Measurements from ENCODE around the gene CARMIL1.
"Not testable (repeated sequence)": the region's sequence is repeated elsewhere in the genome, so short reads cannot be mapped to it uniquely, and the experiment has no call there.

GRCh38 chr6:25382476-25382875, 103.3 kb downstream of the CARMIL1 start:
- TF ChIP-seq TARDBP, ELF4, SP1 (IDR thresholded peaks at IDR 0.05): not testable (repeated sequence)

Data from HEK293T (cell line).